ENCODE measurements around the gene TRIM46. TPM values are rescaled to one million over a fixed set of nuclear protein-coding genes. Genes with fewer than 3 reads are reported as not detected.

TRIM46 gene
- total and polyA plus RNA-seq, 9 of the 15 experiments (the other 6 are each of a cell fraction or from before 2014, with no cell fraction given), result 0.05 to 0.60 (median 0.16) TPM; not detected in 3

DNA sequence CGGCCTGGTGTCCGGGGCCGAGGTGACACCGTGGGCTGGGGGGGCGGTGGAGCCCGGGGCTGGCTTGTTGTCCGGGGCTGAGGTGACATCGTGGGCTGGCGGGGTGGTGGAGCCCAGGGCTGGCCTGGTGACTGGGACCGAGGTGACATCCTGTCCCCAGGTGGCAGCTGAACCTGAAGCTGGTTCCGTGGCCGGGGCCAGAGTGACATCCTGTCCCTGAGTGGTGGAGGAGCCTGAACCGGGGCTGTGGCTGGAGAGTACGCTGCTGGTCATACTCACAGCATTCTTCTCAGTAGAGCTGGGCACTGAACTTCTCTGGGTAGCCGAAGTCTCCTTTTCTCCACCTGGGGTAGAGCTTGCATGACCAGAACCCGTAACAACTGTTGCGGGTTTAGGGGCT lies 18.3 kb downstream of the TRIM46 start:
- Histone ChIP-seq H3K9ac (ENCODE audit: insufficient read depth in 1 of 2, low read depth in 2 of 2, low read length in 2 of 2) (peak overlapping the region; percentile 75 to 98), H3K36me3 (ENCODE audit: control insufficient read depth, insufficient read depth, low read length) (peaks cover 13% of the 10 kb centered on the region; the same call in 1 of the 3 replicates), H3K9me1 (ENCODE audit: control insufficient read depth, insufficient read depth, low read length) (no peaks in the 10 kb centered on the region), H3K27ac (ENCODE audit: extremely low read depth, low read depth, low read length) (peak overlapping the region; percentile 100), H2AFZ (ENCODE audit: low read depth, low read length) (no peak overlapping the region), H3K79me2 (ENCODE audit: control insufficient read depth, insufficient read depth, low read length) (peaks cover 30% of the 10 kb centered on the region), H3K4me2 (ENCODE audit: insufficient read depth, low read length) (peak overlapping the region; percentile 97; the same call in 1 of the 2 replicates), H3K4me1 (replicated peaks in 1 of 2; ENCODE audit: control insufficient read depth in 2 of 2, insufficient read depth in 2 of 2, low read length in 2 of 2) (peaks cover 19 to 48% of the 10 kb centered on the region in 2 experiments), H3K9me3 (replicated peaks; ENCODE audit: control insufficient read depth, insufficient read depth, low read depth, low read length) (no peaks in the 10 kb centered on the region), H3K27me3 (ENCODE audit: control insufficient read depth in 2 of 2, insufficient read depth in 2 of 2, low read length in 2 of 2) (no peaks in the 10 kb centered on the region), H4K20me1 (replicated peaks; ENCODE audit: control insufficient read depth, insufficient read depth, low read length) (no peaks in the 10 kb centered on the region), H3K4me3 (no peak overlapping the region; the same call in 1 of the 2 replicates)
- in situ Hi-C loops (cut with MboI), result no loop called here
- no TSS peak for BruUV-seq (replicated peaks)
- 90% methylated on average over 13 of the region's 17 CpGs for WGBS (ENCODE audit: insufficient coverage, low coverage, missing lambda C conversion rate)
- TF ChIP-seq MEF2A (IDR thresholded peaks at IDR 0.05; ENCODE audit: control insufficient read depth, low read depth, low read length) (no peak), PRPF4 (IDR thresholded peaks at IDR 0.05; ENCODE audit: insufficient read depth, low read depth, low read length, poor library complexity, severe bottlenecking) (no peak), NR2C1 (IDR thresholded peaks at IDR 0.05) (no peak), NR2C1 (tag; IDR thresholded peaks at IDR 0.05) (no peak), DACH1 (IDR thresholded peaks at IDR 0.05; ENCODE audit: partially characterized antibody) (no peak), ZNF780A (CRISPR knock-in tag; IDR thresholded peaks at IDR 0.05) (no peak), SREBF2 (CRISPR knock-in tag; IDR thresholded peaks at IDR 0.05) (no peak), ZNF551 (CRISPR knock-in tag; IDR thresholded peaks at IDR 0.05) (no peak), STAT5B (CRISPR knock-in tag; IDR thresholded peaks at IDR 0.05) (no peak), GTF2A2 (tag; IDR thresholded peaks at IDR 0.05) (no peak), ZNF778 (CRISPR knock-in tag; IDR thresholded peaks at IDR 0.05) (no peak), TAF15 (IDR thresholded peaks at IDR 0.05; ENCODE audit: low read depth, low read length) (no peak), TOE1 (IDR thresholded peaks at IDR 0.05; ENCODE audit: borderline replicate concordance) (no peak), TOE1 (CRISPR knock-in tag; IDR thresholded peaks at IDR 0.05; ENCODE audit: borderline replicate concordance, low read depth) (no peak), PCBP1 (IDR thresholded peaks at IDR 0.05; ENCODE audit: low read depth, low read length, poor library complexity, severe bottlenecking) (no peak)
- FAIRE-seq (no peak), DNase-seq (ENCODE audit: extremely low read depth in 1 of 4, low spot score in 3 of 4) (no peak), ATAC-seq (no peak)
- POLR2A ChIA-PET, result interaction anchor here (0.7 to 1.1 kb wide), 4 partner anchors 11 to 117 kb away, joined by 3 read pairs; no protein-coding TSS in a partner anchor
- CTCF ChIA-PET (ENCODE audit: low intra/inter-chr PET ratio), result no interaction called here
- intact Hi-C loops (cut with micrococcal nuclease), result loop anchor here (1.0 kb wide), 1 partner anchor 13 kb away; no protein-coding TSS in a partner anchor
